SK-N-MC (cell line): ENCODE measurements around the gene BPHL.
"Not testable (repeated sequence)": the region's sequence is repeated elsewhere in the genome, so short reads cannot be mapped to it uniquely, and the experiment has no call there.

Experiments
- FOXP2 ChIP-seq: optimal IDR thresholded peaks from 2 replicates; pipeline ENCODE3; 2011; ENCODE audit warnings: mild to moderate bottlenecking, moderate library complexity; ENCODE audit not compliant: insufficient read depth; ENCODE audit errors: extremely low read length, control extremely low read depth
- POLR2AphosphoS5 ChIP-seq: IDR thresholded peaks from 2 replicates; pipeline ENCODE4 v1.6.1; 2012; ENCODE audit warnings: mild to moderate bottlenecking, low read depth, low read length, borderline replicate concordance

- TF ChIP-seq FOXP2, POLR2AphosphoS5: not testable (repeated sequence)
These were observed 55.2 kb downstream of the BPHL start for GRCh38 chr6:3173636-3174089.
